HCT116 (cell line): ENCODE measurements around the gene CENPP. TPM values are rescaled to one million over a fixed set of nuclear protein-coding genes. Genes with fewer than 3 reads are reported as not detected.

Source experiments
- ATAC-seq: fragments of 200-7000 bp; cut with Tn5 transposase; 2 replicates; pipeline ENCODE4 v1.9.1; 2020; ENCODE audit warnings: mild to moderate bottlenecking, moderate library complexity
- BruUV-seq: library from RNA; stranded (reverse); fragments of 400-500 nt; replicated peaks from 2 replicates; lab custom pipeline; 2021; lab: Mats Ljungman, UMichigan
- CTCF ChIA-PET: fragments of 300-600 bp; sonication (Branson Sonifier 250); formaldehyde crosslinking; loops from one replicate; lab custom pipeline; 2021; ENCODE audit warnings: antibody characterized with exemption; lab: Charles Lee
- POLR2A ChIA-PET: fragments of 300-600, 350-600 bp; sonication (Branson Sonifier 250); formaldehyde crosslinking; loops from one replicate; lab custom pipeline; 2021; ENCODE audit warnings: antibody characterized with exemption; lab: Charles Lee
- RAD21 ChIA-PET, 2 experiments: fragments of 300-600 bp; sonication (Branson Sonifier 250); formaldehyde crosslinking; loops; one replicate each; lab custom pipeline; 2023; ENCODE audit warnings: low total read pairs in 2 of 2; ENCODE audit not compliant: uncharacterized antibody in 2 of 2, unreplicated experiment in 2 of 2, low non-redundant PET in 1 of 2; lab: Charles Lee
- DNase-seq: peaks from one replicate; pipeline ENCODE4 v3.0.0-alpha.2; 2010; ENCODE audit warnings: low read depth, low spot score
- H2AFZ ChIP-seq: fragments of 200-600 bp; shearing (Covaris generic), sonication (generic); 2 replicates; pipeline ENCODE4 v1.6.1; 2017; ENCODE audit warnings: low read depth, mixed run types, mixed read lengths, antibody characterized with exemption, low read length; ENCODE audit not compliant: poor library complexity, severe bottlenecking
- H3K27ac ChIP-seq: 2 replicates; pipeline ENCODE4 v1.5.1; 2012; ENCODE audit warnings: low read depth, low read length
- H3K27me3 ChIP-seq: fragments of 200-600 bp; sonication (generic); 2 replicates; pipeline ENCODE4 v1.6.1; 2016; ENCODE audit warnings: mixed run types, low read length, mixed read lengths; ENCODE audit not compliant: insufficient read depth
- H3K36me3 ChIP-seq, 2 experiments: fragments of 200-500 bp in 1 of 2; fragments of 200-600 bp in 1 of 2; sonication (Bioruptor generic) in 1 of 2; sonication (generic) in 1 of 2; 2 replicates each; pipeline versions ENCODE4 v1.5.1 to v1.6.1; 2014 to 2016; ENCODE audit warnings: low read length in 2 of 2, inconsistent platforms in 1 of 2, mixed read lengths in 1 of 2, mixed run types in 1 of 2; ENCODE audit not compliant: insufficient read depth in 2 of 2, control insufficient read depth in 1 of 2
- H3K4me1 ChIP-seq, 2 experiments: fragments of 200-600 bp in 1 of 2; sonication (generic) in 1 of 2; 2 replicates each; pipeline versions ENCODE4 v1.5.1 to v1.6.1; 2012 to 2017; ENCODE audit warnings: low read length in 2 of 2, inconsistent platforms in 1 of 2, mild to moderate bottlenecking in 1 of 2, mixed read lengths in 1 of 2, mixed run types in 1 of 2, moderate library complexity in 1 of 2; ENCODE audit not compliant: insufficient read depth in 2 of 2, control insufficient read depth in 1 of 2
- H3K4me2 ChIP-seq: fragments of 200-600 bp; sonication (generic); 2 replicates; pipeline ENCODE4 v1.6.1; 2017; ENCODE audit warnings: mixed run types, low read length, mixed read lengths
- H3K4me3 ChIP-seq, 2 experiments: fragments of 200-600 bp in 1 of 2; sonication (generic) in 1 of 2; replicated peaks in 1 of 2; 2 replicates each; pipeline ENCODE4 v1.5.1; 2011 to 2016; ENCODE audit warnings: low read length in 2 of 2, control low read depth in 1 of 2, low read depth in 1 of 2, mild to moderate bottlenecking in 1 of 2, mixed read lengths in 1 of 2, mixed run types in 1 of 2
- H3K79me2 ChIP-seq: fragments of 200-600 bp; sonication (generic); 2 replicates; pipeline ENCODE4 v1.6.1; 2017; ENCODE audit warnings: mild to moderate bottlenecking, mixed run types, low read length, moderate library complexity, mixed read lengths; ENCODE audit not compliant: insufficient read depth
- H3K9ac ChIP-seq: fragments of 200-600 bp; sonication (generic); 2 replicates; pipeline ENCODE4 v1.6.1; 2016; ENCODE audit warnings: low read length, mixed read lengths
- H3K9me2 ChIP-seq: fragments of 200-600 bp; sonication (generic), shearing (Covaris generic); 2 replicates; pipeline ENCODE4 v1.6.1; 2017; ENCODE audit warnings: mixed run types, mild to moderate bottlenecking, moderate library complexity; ENCODE audit not compliant: insufficient read depth
- H3K9me3 ChIP-seq, 2 experiments: fragments of 200-500 bp in 1 of 2; fragments of 200-600 bp in 1 of 2; sonication (Bioruptor generic) in 1 of 2; sonication (generic) in 1 of 2; 2 replicates each; pipeline ENCODE4 v1.6.1; 2014 to 2017; ENCODE audit warnings: low read length in 2 of 2, mixed read lengths in 2 of 2, inconsistent platforms in 1 of 2, low read depth in 1 of 2, mild to moderate bottlenecking in 1 of 2, mixed run types in 1 of 2, moderate library complexity in 1 of 2; ENCODE audit not compliant: control insufficient read depth in 1 of 2, insufficient read depth in 1 of 2
- H4K20me1 ChIP-seq: fragments of 200-600 bp; sonication (generic), shearing (Covaris generic); 2 replicates; pipeline ENCODE4 v1.6.1; 2017; ENCODE audit warnings: mixed run types, mild to moderate bottlenecking, moderate library complexity; ENCODE audit not compliant: insufficient read depth
- CEBPB ChIP-seq: IDR thresholded peaks from 2 replicates; pipeline ENCODE4 v1.6.1; 2012; ENCODE audit warnings: low read depth
- EGR1 ChIP-seq: IDR thresholded peaks from 2 replicates; pipeline ENCODE4 v1.6.1; 2012; ENCODE audit warnings: low read depth
- ELF1 ChIP-seq: IDR thresholded peaks from 2 replicates; pipeline ENCODE4 v1.6.1; 2012; ENCODE audit warnings: low read depth, borderline replicate concordance
- EZH2 ChIP-seq: fragments of 200-600 bp; sonication (generic); IDR thresholded peaks from 2 replicates; pipeline ENCODE4 v1.6.1; 2017; ENCODE audit warnings: antibody characterized with exemption, mixed run types
- EZH2phosphoT487 ChIP-seq: fragments of 200-600 bp; IDR thresholded peaks from 2 replicates; pipeline ENCODE4 v1.6.1; 2018; ENCODE audit warnings: antibody characterized with exemption, borderline replicate concordance
- RAD21 ChIP-seq: IDR thresholded peaks from 2 replicates; pipeline ENCODE4 v1.6.1; 2012; ENCODE audit warnings: low read depth, mild to moderate bottlenecking
- SIN3A ChIP-seq: IDR thresholded peaks from 2 replicates; pipeline ENCODE4 v1.6.1; 2012; ENCODE audit warnings: low read depth
- ZFX ChIP-seq: fragments of 450-650 bp; IDR thresholded peaks from 2 replicates; pipeline ENCODE4 v1.6.1; 2017
- ZNF274 ChIP-seq: fragments of 200-500 bp; sonication (Bioruptor generic); IDR thresholded peaks from 2 replicates; pipeline ENCODE4 v1.6.1; 2014; ENCODE audit warnings: mild to moderate bottlenecking, low read depth, low read length, inconsistent platforms
- intact Hi-C: fragments of 100-400 bp; cut with micrococcal nuclease; formaldehyde crosslinking; loops from 2 replicates; pipeline ENCODE4 v1.10.0; 2022
- total RNA-seq: library from RNA; stranded (reverse); gene quantifications from one replicate; pipeline ENCODE4 v1.2.1, GENCODE V29; 2021; ENCODE audit not compliant: unreplicated experiment
- TF ChIP-seq, protein P1 (sequence below): IDR thresholded peaks from 2 replicates; pipeline ENCODE4 v1.6.1; 2012
- TF ChIP-seq, protein P2 (sequence below), 3 experiments: fragments of 200-600 bp in 1 of 3; sonication (generic) in 1 of 3; IDR thresholded peaks in 2 of 3; conservative IDR thresholded peaks in 1 of 3; 2 replicates each; pipeline ENCODE4 v1.5.1; 2012 to 2017; ENCODE audit warnings: low read depth in 2 of 3, low read length in 2 of 3, antibody characterized with exemption in 1 of 3, borderline replicate concordance in 1 of 3, control low read depth in 1 of 3, mild to moderate bottlenecking in 1 of 3, mixed read lengths in 1 of 3, mixed run types in 1 of 3, moderate library complexity in 1 of 3; ENCODE audit not compliant: insufficient read depth in 1 of 3
- TF ChIP-seq, protein P3 (sequence below): IDR thresholded peaks from 2 replicates; pipeline ENCODE4 v1.6.1; 2012

Gene CENPP
- total RNA-seq, 1 experiment from 2014 or later = 7.0 TPM

DNA sequence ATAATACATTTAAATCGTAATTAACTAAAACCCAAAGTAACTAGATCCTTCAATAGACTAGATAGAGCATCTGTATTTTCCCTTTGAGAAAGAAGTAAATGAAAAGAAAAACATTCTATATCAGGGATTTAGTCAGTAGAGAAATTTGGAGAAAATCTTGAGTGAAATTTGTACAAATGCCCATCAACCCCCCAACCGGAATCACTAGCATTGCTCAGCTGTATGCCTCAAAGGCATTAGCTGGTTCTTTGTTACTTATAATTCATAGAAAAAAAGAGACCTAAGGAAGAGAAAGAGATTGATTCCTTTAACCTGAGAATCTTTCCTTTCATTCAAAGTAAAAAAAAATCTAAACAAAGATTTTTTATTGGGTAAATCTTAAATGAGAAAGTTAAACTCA, 97.9 kb downstream of the CENPP start:
- H3K79me2 ChIP-seq = no peaks in the 10 kb centered on the region
- no peaks in the 10 kb centered on the region for H3K9me3 ChIP-seq
- intact Hi-C loops = no loop called here
- no peak overlapping the region for H3K9ac ChIP-seq
- ATAC-seq = no peak
- no peak overlapping the region for H3K4me3 ChIP-seq
- H3K4me2 ChIP-seq = no peak overlapping the region
- ChIA-PET CTCF (no interaction called here), RAD21 (no interaction called here)
- H3K27me3 ChIP-seq = no peaks in the 10 kb centered on the region
- H2AFZ ChIP-seq = no peak overlapping the region
- no peaks in the 10 kb centered on the region for H3K9me2 ChIP-seq
- H3K4me1 ChIP-seq = no peaks in the 10 kb centered on the region
- TF ChIP-seq RAD21 (no peak), EZH2phosphoT487 (no peak), CEBPB (no peak), EGR1 (no peak), SIN3A (no peak), ELF1 (no peak), EZH2 (no peak), ZFX (no peak), ZNF274 (no peak)
- TF ChIP-seq, protein P1, sequence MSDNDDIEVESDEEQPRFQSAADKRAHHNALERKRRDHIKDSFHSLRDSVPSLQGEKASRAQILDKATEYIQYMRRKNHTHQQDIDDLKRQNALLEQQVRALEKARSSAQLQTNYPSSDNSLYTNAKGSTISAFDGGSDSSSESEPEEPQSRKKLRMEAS = no peak
- TF ChIP-seq, protein P2, sequence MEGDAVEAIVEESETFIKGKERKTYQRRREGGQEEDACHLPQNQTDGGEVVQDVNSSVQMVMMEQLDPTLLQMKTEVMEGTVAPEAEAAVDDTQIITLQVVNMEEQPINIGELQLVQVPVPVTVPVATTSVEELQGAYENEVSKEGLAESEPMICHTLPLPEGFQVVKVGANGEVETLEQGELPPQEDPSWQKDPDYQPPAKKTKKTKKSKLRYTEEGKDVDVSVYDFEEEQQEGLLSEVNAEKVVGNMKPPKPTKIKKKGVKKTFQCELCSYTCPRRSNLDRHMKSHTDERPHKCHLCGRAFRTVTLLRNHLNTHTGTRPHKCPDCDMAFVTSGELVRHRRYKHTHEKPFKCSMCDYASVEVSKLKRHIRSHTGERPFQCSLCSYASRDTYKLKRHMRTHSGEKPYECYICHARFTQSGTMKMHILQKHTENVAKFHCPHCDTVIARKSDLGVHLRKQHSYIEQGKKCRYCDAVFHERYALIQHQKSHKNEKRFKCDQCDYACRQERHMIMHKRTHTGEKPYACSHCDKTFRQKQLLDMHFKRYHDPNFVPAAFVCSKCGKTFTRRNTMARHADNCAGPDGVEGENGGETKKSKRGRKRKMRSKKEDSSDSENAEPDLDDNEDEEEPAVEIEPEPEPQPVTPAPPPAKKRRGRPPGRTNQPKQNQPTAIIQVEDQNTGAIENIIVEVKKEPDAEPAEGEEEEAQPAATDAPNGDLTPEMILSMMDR (IDR thresholded peaks at IDR 0.05 in 2 of 3, conservative IDR thresholded peaks at IDR 0.05 in 1 of 3; ENCODE audit: borderline replicate concordance in 1 of 3, insufficient read depth in 1 of 3, low read depth in 2 of 3, low read length in 2 of 3) = no peak
- TF ChIP-seq, protein P3, sequence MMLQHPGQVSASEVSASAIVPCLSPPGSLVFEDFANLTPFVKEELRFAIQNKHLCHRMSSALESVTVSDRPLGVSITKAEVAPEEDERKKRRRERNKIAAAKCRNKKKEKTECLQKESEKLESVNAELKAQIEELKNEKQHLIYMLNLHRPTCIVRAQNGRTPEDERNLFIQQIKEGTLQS = no peak
- TF ChIP-seq, all 23 proteins: peak for 0
- Histone ChIP-seq H3K27ac (no peak overlapping the region), H3K36me3 (no peaks in the 10 kb centered on the region), H4K20me1 (no peaks in the 10 kb centered on the region)
- BruUV-seq = no TSS peak
- POLR2A ChIA-PET = no interaction called here
- no peak for DNase-seq
